GM12875 (cell line): ENCODE data around the gene PELO.

Experiments used
- H3K4me3 ChIP-seq: one replicate; pipeline ENCODE4 v1.5.1; 2011; ENCODE audit warnings: low read depth, low read length, control low read depth
- CTCF ChIP-seq: IDR thresholded peaks from 2 replicates; pipeline ENCODE4 v1.5.1; 2011; ENCODE audit warnings: low read depth, mild to moderate bottlenecking, control low read depth, inconsistent platforms, low read length, moderate library complexity, borderline replicate concordance; ENCODE audit not compliant: insufficient read depth

The PELO gene

GRCh38 chr5:52807037-52807436, 19.3 kb downstream of the PELO start:
- no peak for TF ChIP-seq CTCF
- no peak overlapping the region for H3K4me3 ChIP-seq

- TF ChIP-seq CTCF = no peak
Observed at GRCh38 chr5:52807723-52808122, 20.0 kb downstream of the PELO start.

DNA sequence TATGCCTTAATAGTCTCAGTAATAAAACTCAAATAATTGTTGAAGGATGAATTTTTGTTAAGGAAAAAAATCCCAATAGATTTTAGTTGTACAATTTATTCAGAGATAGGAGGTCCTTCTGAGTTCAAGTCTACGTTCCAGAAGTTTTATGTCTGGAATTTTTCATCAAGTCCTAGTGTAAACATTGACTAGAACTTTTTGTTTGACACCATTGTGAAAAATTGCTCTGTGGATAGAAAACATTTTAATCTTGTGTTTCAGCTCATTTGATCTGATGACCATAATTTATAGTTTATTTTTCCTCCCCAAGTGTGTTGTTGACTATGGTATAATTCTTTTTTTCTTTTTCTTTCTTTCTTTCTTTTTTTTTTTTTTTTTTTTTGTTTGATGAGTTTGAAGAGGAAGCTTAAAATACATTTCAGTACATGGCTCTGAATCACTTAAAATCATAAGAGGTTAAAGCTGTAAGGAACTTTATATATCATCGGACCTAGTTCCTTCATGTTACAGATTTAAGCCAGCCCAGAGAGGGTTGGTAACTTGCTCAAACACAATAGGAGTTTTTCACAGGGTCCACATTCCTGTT, 20.7 kb downstream of the PELO start:
- TF ChIP-seq CTCF = no peak
- H3K4me3 ChIP-seq = no peak overlapping the region

More at GRCh38 chr5:52807723-52808122, 20.0 kb downstream of the PELO start:
- H3K4me3 ChIP-seq = no peak overlapping the region

DNA sequence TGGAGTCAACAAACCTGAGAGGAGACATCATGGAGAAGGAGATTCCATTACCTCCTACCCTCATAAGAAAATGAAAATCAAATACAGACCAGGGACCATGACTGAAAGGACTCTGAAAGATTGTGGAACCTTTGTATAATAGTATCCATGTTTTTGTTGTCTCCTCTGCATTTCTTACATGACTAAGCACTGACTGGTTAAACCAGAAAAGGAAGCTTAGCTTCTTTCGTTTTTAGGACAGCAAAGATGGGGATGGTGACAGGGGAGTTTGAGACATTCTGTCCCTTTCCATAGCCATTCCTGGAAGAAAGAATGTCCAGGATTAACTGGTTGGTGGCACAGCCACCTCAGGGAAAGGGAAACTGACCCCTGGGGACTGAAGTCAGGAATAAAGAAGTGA, 22.2 kb downstream of the PELO start:
- no peak for TF ChIP-seq CTCF
- H3K4me3 ChIP-seq = no peak overlapping the region

- TF ChIP-seq CTCF = no peak
Observed at GRCh38 chr5:52810426-52810825, 22.7 kb downstream of the PELO start.

GRCh38 chr5:52811067-52811749, 23.5 kb downstream of the PELO start:
- H3K4me3 ChIP-seq = no peak overlapping the region
- no peak for TF ChIP-seq CTCF

More at GRCh38 chr5:52810426-52810825, 22.7 kb downstream of the PELO start:
- no peak overlapping the region for H3K4me3 ChIP-seq
